Transverse colon (tissue), 4 donors: ENCODE results near the gene C1orf21. TPM values are rescaled to one million over a fixed set of nuclear protein-coding genes. Genes with fewer than 3 reads are reported as not detected.

Source experiments
- DNase-seq: peaks from one replicate; pipeline ENCODE4 v3.0.0-alpha.2; 2019
- H3K27ac ChIP-seq, 4 donors: fragments of 200-600 bp; sonication (generic); 2 replicates each; pipeline ENCODE4 v1.5.1; 2016 to 2018; ENCODE audit warnings: inconsistent platforms in 4 of 4
- H3K27me3 ChIP-seq: fragments of 200-600 bp; sonication (generic); 2 replicates; pipeline ENCODE4 v1.5.1; 2017; ENCODE audit warnings: inconsistent platforms
- H3K36me3 ChIP-seq, 4 donors: fragments of 200-600 bp; sonication (generic); 2 replicates each; pipeline ENCODE4 v1.5.1; 2017 to 2019; ENCODE audit warnings: inconsistent platforms in 4 of 4
- H3K4me1 ChIP-seq, 4 donors: fragments of 200-600 bp; sonication (generic); 2 replicates each; pipeline ENCODE4 v1.5.1; 2017 to 2020; ENCODE audit warnings: inconsistent platforms in 4 of 4
- H3K4me3 ChIP-seq, 4 donors: fragments of 200-600 bp; sonication (generic); 1 replicate in 1 of 4; 2 replicates in 3 of 4; pipeline versions ENCODE4 v1.5.1 to v1.6.1; 2017 to 2019; ENCODE audit warnings: inconsistent platforms in 4 of 4
- H3K9me3 ChIP-seq, 2 donors: fragments of 200-600 bp; sonication (generic); 2 replicates each; pipeline ENCODE4 v1.5.1; 2017 to 2019; ENCODE audit warnings: inconsistent platforms in 2 of 2
- CTCF ChIP-seq, 5 experiments: fragments of 200-600 bp in 3 of 5; fragments of 450-650 bp in 2 of 5; sonication (generic) in 3 of 5; IDR thresholded peaks; 1 replicate in 2 of 5; 2 replicates in 3 of 5; pipeline ENCODE4 v1.5.1; 2016 to 2017; ENCODE audit warnings: antibody characterized with exemption in 5 of 5, inconsistent platforms in 3 of 5, mild to moderate bottlenecking in 2 of 5, moderate library complexity in 1 of 5
- EP300 ChIP-seq: sonication (generic); formaldehyde crosslinking; IDR thresholded peaks from one replicate; pipeline ENCODE4 v1.6.1; 2017; ENCODE audit warnings: antibody characterized with exemption, low read depth
- POLR2A ChIP-seq: fragments of 450-650 bp; IDR thresholded peaks from one replicate; pipeline ENCODE4 v1.6.1; 2016; ENCODE audit warnings: antibody characterized with exemption, mild to moderate bottlenecking, moderate library complexity
- POLR2AphosphoS5 ChIP-seq, 3 donors: sonication (generic); formaldehyde crosslinking; IDR thresholded peaks; one replicate each; pipeline ENCODE4 v1.6.1; 2016; ENCODE audit warnings: antibody characterized with exemption in 3 of 3
- WGBS, 2 donors: methylation state at CpG; one replicate each; pipeline ENCODE4 v1.1.5; 2018; ENCODE audit warnings: low coverage in 1 of 2; 5-methylcytosine and 5-hydroxymethylcytosine counted together
- in situ Hi-C, 4 donors: fragments of 200-750 bp; cut with MboI; loops; one replicate each; pipeline versions ENCODE4 v1.15.0 to v1.15.1; 2017; ENCODE audit warnings: low sequenced_read_pairs in 3 of 4, low pct_ligation_motif_present in 1 of 4, low pct_unique_long_range_greater_than_20kb in 1 of 4
- intact Hi-C: fragments of 100-400 bp; cut with DNase I; formaldehyde crosslinking; loops from one replicate; pipeline ENCODE4 v1.15.1; 2023; ENCODE audit warnings: low total_unique reads
- total RNA-seq, 4 donors: library from RNA; depleted of rRNA; stranded (reverse); fragments of >200 nt; gene quantifications; one replicate each; pipeline ENCODE4 v1.1.0, GENCODE V29; 2016

C1orf21 gene
- total RNA-seq, 4 donors from 2014 or later = 38.4 to 70.0 (median 62.4) TPM

GRCh38 chr1:184389446-184389845 lies 2.6 kb downstream of the C1orf21 start:
- intact Hi-C loops = loop anchor here (5.0 to 10.0 kb wide), 2 partner anchors 175 to 273 kb away; no protein-coding TSS in a partner anchor
- in situ Hi-C loops = loop anchor here in 2 of 4 donors (25.0 kb wide), 2 partner anchors 173 to 273 kb away; no protein-coding TSS in a partner anchor
- WGBS, 2 donors = 64 to 71% methylated on average over 1 to 2 of the region's 2 CpGs
- TF ChIP-seq POLR2A = no peak
- DNase-seq = no peak
- Histone ChIP-seq H3K27ac (peak overlapping the region in 3 of 4 donors; percentile 86 to 91 (median 90)), H3K4me3 (peak overlapping the region in 1 of 4 donors; percentile 79), H3K9me3 (no peaks in the 10 kb centered on the region), H3K4me1 (peaks cover 3 to 45% (median 11%) of the 10 kb centered on the region in 4 donors), H3K36me3 (no peaks in the 10 kb centered on the region), H3K27me3 (no peaks in the 10 kb centered on the region)

GRCh38 chr1:184390889-184391288 lies 4.1 kb downstream of the C1orf21 start:
- H3K4me3 ChIP-seq = no peak overlapping the region
- in situ Hi-C loops (loop anchor here in 2 of 4 donors (25.0 kb wide), 2 partner anchors 171 to 271 kb away; no protein-coding TSS in a partner anchor), intact Hi-C loops (no loop called here)
- no peaks in the 10 kb centered on the region for H3K9me3 ChIP-seq
- no peaks in the 10 kb centered on the region for H3K27me3 ChIP-seq
- H3K36me3 ChIP-seq = no peaks in the 10 kb centered on the region
- 66 to 76% methylated on average over 2 of the region's 2 CpGs for WGBS, 2 donors
- peak overlapping the region in 1 of 4 donors; percentile 28 for H3K27ac ChIP-seq
- no peak for DNase-seq
- TF ChIP-seq CTCF (IDR thresholded peaks at IDR 0.05) (no peak), POLR2AphosphoS5 (IDR thresholded peaks at IDR 0.05) (no peak), EP300 (no peak), POLR2A (no peak)
- H3K4me1 ChIP-seq = peaks cover 1 to 45% (median 9%) of the 10 kb centered on the region in 4 donors

GRCh38 chr1:184392067-184392466 lies 5.2 kb downstream of the C1orf21 start:
- 80 to 81% methylated on average over 6 of the region's 6 CpGs for WGBS, 2 donors
- H3K36me3 ChIP-seq = no peaks in the 10 kb centered on the region
- no peak overlapping the region for H3K27ac ChIP-seq
- intact Hi-C loops = no loop called here
- DNase-seq = no peak
- no peaks in the 10 kb centered on the region for H3K27me3 ChIP-seq
- in situ Hi-C loops = loop anchor here in 2 of 4 donors (25.0 kb wide), 2 partner anchors 170 to 270 kb away; no protein-coding TSS in a partner anchor
- TF ChIP-seq POLR2AphosphoS5 (IDR thresholded peaks at IDR 0.05) (no peak), POLR2A (no peak), CTCF (IDR thresholded peaks at IDR 0.05) (no peak), EP300 (no peak)
- H3K4me3 ChIP-seq = no peak overlapping the region
- no peaks in the 10 kb centered on the region for H3K9me3 ChIP-seq
- peaks cover 0 to 43% (median 6%) of the 10 kb centered on the region in 4 donors for H3K4me1 ChIP-seq

GRCh38 chr1:184392779-184393522 lies 6.1 kb downstream of the C1orf21 start:
- WGBS, 2 donors = 92 to 100% methylated on average over 3 to 5 of the region's 5 CpGs
- H3K36me3 ChIP-seq = no peaks in the 10 kb centered on the region
- H3K4me1 ChIP-seq = peaks cover 0 to 43% (median 6%) of the 10 kb centered on the region in 4 donors
- TF ChIP-seq EP300 (no peak), CTCF (IDR thresholded peaks at IDR 0.05) (no peak), POLR2AphosphoS5 (IDR thresholded peaks at IDR 0.05) (no peak), POLR2A (no peak)
- H3K4me3 ChIP-seq = no peak overlapping the region
- intact Hi-C loops (no loop called here), in situ Hi-C loops (loop anchor here in 2 of 4 donors (25.0 kb wide), 2 partner anchors 169 to 269 kb away; no protein-coding TSS in a partner anchor)
- H3K9me3 ChIP-seq = no peaks in the 10 kb centered on the region
- no peaks in the 10 kb centered on the region for H3K27me3 ChIP-seq
- no peak for DNase-seq
- H3K27ac ChIP-seq = peak overlapping the region in 1 of 4 donors; percentile 42
